Renal pelvis (tissue), 4 donors: Measurements from ENCODE around the gene ZDHHC17. TPM values are rescaled to one million over a fixed set of nuclear protein-coding genes. Genes with fewer than 3 reads are reported as not detected.
A peak's percentile ranks its signal among the peaks of the same experiment; 100 is the strongest.

Source experiments
- DNase-seq: peaks from one replicate; pipeline ENCODE4 v3.0.0-alpha.2; 2013
- polyA plus RNA-seq, 3 donors: library from polyadenylated mRNA; unstranded; fragments of 120-200 nt; gene quantifications; one replicate each; pipeline ENCODE4 v1.2.1, GENCODE V29; 2013; ENCODE audit not compliant: insufficient read length in 3 of 3

ZDHHC17 gene
- polyA plus RNA-seq, 3 donors, result 50.6 to 81.8 (median 77.8) TPM

- no peak for DNase-seq
Measured at GRCh38 chr12:76874027-76874426, 110.1 kb downstream of the ZDHHC17 start.

- no peak for DNase-seq
Measured at GRCh38 chr12:76874491-76875190, 110.7 kb downstream of the ZDHHC17 start.

DNA sequence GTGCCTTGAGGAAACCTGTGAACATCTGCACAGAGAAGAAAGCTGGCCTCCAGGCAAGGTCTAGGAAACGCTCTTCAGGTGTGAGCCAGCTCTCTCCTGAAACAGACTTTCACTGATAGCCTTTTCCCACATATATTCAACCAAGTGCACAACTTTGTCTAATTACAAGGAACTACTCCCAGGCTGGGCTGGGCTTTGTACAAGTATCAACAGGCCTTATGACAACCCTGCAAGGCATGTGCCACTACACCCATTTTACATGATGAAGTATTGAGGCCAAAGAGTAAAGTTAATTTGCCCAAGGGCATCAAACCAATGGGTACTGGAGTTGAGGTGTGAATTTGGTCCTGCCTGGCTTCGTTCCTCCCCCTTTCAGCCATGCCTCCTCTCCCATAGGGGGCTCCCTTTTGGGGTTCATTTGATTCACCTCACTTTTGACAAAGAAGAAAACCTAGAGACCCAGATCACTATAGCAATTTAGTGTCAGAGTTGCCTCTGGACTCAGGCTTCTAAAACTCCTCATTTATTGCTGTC, 112.8 kb downstream of the ZDHHC17 start:
- no peak for DNase-seq

- DNase-seq, result peak; percentile 42
Measured at GRCh38 chr12:76878099-76878898, 114.4 kb downstream of the ZDHHC17 start.

GRCh38 chr12:76878899-76879709, 115.2 kb downstream of the ZDHHC17 start, which contains the start of gene CSRP2:
CSRP2 (minus strand) TSS chr12:76879019; CDS start chr12:76866260, 12,759 bp downstream.
- peak; percentile 93 for DNase-seq

DNA sequence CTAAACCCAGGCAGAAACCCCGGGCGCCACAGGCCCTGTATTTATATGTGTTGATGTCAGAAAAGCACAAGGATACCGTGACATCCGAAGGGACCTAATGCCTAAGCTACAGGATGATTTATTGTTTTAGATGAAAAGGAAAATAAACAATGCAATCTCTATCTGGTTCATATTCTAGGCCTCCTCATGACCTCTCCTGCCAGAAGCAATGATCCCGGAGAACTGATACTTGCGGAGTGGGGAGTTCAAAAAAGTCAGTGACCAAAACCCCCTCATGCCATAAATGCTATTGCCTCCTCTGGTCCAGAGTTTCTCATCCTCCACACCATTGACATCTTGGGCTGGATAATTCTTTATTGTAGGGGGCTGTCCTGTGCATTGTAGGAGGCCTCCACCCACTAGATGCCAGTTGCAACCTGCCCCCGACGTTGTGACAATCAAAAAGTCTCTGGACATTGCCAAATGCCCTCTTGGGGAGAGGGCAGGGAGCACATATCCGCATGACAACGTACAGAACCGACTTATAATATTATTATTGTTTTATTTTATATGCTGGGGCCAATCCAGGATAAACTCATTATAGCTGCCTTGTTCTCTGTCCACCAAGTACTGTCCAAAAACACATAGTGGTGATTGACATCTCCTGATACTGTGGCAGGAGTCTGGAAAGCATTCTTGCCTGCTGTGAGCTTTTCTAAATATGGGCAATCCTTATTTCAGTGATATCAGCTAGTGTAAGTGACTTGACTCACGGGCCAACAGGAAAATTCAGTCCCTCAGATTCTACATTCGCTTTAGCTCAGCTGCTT, 116.0 kb downstream of the ZDHHC17 start:
- no peak for DNase-seq

GRCh38 chr12:76880519-76881023, 116.7 kb downstream of the ZDHHC17 start:
- DNase-seq, result no peak

DNA sequence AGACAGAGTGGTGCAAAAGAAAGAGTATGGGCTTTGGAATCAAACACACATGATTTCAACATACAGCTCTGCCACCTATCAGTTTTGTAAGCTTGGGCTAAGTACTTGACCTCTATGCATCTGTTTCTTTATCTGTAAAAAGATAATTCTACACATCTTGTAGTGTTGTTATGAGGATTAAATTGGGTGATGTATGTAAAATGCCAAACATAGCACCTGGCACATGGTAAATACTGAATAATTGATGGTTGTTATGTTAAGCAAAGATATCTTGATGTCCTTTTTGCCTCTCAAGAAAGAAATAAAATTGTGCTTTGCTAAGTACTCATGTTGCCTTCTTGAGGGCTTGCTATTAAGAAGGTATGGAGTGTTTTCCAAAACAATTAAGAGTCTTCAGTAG, 117.2 kb downstream of the ZDHHC17 start:
- DNase-seq, result no peak

DNA sequence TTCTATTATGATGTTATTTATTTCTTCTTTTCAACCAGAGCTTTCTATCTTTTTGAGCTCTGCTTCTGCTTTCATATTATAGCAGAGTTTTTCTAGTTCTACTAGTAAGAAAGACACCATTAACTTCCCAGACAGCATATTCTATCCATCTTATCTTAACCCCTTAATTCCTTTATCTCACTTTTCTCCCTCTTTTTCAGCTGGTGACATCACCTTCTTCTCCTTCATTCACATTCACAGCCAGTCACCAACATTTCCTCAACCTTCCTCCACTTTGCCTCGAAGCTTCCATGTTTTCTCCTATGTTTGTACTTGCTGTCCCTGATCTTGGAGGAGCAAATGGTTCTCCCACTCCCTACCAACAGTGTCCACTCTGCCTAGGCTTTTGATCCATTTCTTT, 118.5 kb downstream of the ZDHHC17 start:
- no peak for DNase-seq

GRCh38 chr12:76883151-76883550, 119.2 kb downstream of the ZDHHC17 start:
- DNase-seq, result no peak

DNA sequence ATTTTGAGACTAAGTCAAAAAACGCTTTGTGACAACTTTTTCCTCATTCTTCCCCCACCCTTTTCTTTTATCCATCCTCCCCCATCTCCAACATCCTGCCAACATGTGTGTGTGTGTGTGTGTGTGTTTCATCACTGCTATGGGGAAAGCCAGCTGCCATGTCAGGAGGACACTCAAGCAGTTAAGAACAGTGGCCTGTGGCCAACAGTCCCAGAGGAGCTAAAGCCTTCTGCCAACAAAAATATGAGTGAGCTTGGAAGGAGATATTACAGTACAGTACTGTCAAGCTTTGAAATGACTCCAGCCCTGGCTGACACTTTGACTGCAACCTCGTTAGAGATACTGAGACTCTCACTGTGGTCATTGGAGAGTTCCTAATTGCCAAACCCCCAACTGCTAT, 119.9 kb downstream of the ZDHHC17 start:
- peak; percentile 66 for DNase-seq

DNA sequence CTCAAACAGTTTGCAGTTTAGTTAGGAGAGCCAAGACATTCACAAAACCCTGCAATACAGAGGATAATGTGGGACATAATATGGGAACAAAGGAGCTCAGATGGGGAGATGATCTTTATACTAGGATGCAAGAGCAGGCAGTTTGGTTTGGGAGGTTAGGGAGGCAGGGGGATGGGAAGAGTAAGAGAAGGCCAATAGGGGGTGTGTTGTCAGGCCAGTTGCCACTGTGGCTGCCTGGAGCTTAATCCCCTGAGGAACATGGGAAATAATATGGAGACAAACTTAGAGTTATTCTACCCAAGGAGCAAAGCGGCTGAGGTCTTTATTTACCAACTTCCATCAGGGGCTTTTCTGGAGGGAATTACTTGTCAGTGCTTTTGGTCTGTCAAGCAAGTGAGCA, 124.9 kb downstream of the ZDHHC17 start:
- no peak for DNase-seq

DNA sequence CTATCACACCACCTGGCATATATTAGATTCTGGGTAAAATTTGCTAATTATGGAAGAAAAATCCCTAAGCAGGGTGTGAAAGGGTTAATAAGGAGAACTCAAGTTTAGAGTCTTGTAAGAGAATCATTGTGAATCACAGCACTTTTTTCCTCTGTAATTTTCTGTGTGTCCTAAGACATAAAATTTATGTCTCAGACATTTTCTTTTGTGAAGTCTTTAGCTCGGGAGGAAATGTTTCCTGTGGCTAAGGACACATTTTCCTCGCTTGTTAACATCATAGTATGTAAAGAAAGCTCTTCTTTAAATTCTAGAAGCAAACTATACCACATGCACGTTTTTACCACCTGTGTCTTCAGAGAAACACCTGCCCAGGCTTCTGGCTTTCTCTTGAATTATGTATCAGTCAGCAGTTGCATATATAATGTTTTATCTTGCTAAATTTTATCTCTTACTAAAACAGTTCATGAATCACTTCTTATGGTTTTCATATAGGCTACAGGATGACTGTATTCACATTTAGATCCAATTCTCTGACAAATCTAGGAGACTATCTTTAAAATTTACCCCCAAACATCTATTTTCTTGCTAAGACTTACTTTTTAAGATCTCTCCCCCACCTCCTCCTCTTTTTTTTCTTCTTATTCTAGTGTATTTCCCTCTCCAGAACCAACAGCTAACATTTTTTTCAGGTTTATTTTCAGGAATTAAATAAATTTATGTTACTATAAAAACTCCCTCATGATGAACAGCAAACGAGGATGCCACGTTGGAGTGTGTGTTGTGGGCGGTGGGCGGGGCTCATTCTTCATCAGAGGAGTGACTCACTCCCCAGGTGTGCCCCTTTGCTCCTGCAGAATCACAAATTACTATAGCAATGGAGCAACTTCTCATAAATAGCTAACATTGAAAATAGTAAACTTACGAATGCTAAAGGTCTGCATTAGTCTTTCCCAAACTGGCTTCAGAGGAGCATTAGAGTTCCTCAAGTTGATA, 126.5 kb downstream of the ZDHHC17 start:
- DNase-seq, result no peak

DNA sequence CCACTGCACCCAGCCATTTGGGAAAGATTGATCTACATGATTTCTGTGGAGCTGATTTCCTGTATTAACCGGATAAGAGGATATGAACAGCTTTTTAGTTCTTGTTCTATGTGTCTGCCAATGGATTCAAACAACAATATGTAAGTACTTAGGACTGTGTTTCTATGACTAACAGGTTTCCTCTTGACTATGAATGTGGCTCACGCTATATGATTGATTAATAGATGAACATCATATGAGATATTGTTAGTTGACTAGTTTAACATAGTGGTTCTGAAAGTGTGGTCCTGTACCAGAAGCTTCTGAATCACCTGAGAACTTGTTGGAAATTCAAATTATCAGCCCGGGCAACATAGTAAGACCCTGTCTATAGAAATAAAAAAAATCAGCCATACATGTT, 127.7 kb downstream of the ZDHHC17 start:
- DNase-seq, result no peak

DNA sequence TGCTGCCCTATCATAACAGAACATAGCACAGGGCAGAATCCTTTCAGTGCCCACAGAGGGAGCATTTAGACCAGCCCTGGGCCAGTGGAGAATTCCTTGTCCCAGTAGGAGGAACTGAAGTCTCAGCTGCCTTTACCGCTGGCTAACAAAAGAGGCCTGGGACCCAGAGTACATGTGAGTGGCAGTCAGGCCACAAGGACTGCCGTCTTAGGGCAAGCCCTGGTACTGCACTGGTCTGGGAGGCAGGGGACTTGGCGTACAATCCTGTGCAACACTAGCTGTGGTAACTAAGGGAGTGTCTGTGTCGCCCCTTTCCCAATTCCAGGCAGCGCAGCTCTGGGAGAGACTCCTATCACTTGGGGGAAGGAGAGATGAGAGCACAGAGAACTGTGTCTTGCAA, 131.9 kb downstream of the ZDHHC17 start:
- DNase-seq, result no peak

DNA sequence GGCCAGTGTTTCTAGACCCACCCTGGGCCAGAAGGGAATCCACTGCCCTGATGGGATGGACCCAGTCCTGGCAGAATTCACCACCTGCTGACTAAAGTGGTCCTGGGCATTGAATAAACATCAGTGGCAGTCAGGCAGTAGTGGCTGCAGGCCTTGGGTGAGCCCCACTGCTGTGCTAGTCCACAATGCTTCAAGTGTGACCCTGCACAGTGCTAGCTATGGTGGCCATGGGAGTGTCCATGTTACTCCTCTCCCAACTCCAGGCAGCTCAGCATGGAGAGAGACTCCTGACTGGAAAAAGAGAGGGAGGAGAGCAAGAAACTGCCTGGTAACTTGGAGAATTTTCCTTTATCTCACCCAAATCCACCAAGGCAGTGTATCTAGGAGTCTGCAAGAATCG, 132.4 kb downstream of the ZDHHC17 start:
- DNase-seq, result no peak

GRCh38 chr12:76898442-76898841, 134.5 kb downstream of the ZDHHC17 start:
- DNase-seq, result peak; percentile 54

GRCh38 chr12:76899522-76899921, 135.6 kb downstream of the ZDHHC17 start:
- DNase-seq, result no peak

DNA sequence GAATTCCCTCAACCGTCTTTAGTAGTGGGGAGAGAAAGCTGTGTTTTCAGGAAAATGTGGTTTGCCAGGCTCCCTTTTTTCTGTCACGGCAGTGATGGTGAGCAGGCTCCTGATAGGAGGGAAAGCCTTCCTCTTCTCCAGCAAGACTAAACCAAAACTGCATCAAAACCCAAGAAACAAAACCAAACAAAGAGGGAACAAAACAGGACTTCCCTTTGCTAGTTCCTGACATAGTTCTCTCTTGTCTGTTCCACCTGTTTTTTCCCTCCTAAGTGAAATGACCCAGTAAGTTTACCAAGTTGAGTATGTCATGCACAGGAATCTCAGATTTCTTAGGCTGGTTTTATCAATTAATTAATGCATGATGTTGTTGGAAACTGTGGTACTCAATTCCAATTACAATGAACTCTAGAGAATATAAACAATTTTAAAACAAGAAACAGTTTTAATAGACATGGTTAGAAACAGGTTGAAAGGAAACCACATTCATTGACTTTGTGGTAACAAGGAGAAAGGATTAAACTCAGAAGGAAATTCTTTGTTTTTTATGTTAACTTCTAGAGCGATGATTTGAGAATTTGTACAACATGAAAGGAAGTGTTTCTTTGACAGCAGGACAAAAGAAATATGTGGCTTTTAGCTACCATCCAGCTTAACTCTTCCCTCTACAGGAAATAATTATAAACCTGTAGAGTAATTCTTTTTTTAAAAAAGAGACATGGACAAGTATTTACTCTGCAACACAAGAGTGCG, 137.9 kb downstream of the ZDHHC17 start:
- DNase-seq, result no peak
